ENCODE results near the gene TIMM10. TPM values are rescaled to one million over a fixed set of nuclear protein-coding genes. Genes with fewer than 3 reads are reported as not detected.

The TIMM10 gene
- total and polyA plus RNA-seq, 11 donors = 36.6 to 135 (median 46.4) TPM

DNA sequence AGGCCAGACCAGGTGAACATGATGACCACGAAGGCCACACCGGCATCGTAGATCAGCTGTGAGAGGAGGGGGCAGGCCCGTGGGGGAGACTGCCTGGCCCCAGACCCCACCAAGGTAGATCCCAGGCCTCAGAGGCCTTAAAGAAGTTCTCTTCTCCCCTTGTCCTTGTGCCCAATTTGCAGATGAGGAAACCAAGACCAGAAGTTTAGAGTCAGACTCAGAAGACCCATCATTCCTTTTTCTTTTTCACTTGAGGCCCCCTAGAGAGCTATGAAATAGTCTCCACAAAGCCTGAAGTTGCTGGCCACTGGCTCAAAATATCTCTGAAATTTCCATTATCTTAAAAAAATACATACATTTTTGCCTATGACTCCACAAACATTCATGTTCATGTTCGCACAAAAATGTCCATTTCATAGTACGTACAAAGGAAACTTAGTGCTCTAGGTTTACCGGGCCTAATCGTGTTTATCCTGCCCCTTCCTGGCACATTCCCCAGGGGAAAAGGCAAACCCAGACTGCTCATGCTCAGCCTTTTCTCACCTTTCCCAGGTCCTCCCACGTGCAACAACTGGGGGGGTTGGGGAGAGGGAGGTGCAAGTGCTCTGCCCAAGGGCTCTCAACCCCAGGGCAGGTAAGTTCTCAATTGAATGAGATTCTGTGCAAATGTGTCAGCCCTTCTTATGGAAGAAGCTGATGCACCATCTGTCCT is 34.3 kb downstream of the TIMM10 start:
- Histone ChIP-seq H3K9me3 (no peaks in the 10 kb centered on the region), H3K27ac (no peak overlapping the region), H3K4me3 (no peak overlapping the region), H3K4me1 (peaks cover 5 to 27% (median 19%) of the 10 kb centered on the region in 12 donors), H3K27me3 (no peaks in the 10 kb centered on the region), H3K36me3 (peaks cover 0 to 13% (median 3%) of the 10 kb centered on the region in 9 donors)
- ATAC-seq (no peak), DNase-seq (no peak)
- TF ChIP-seq POLR2A (IDR thresholded peaks at IDR 0.05) = no peak
- TF ChIP-seq, protein P1, sequence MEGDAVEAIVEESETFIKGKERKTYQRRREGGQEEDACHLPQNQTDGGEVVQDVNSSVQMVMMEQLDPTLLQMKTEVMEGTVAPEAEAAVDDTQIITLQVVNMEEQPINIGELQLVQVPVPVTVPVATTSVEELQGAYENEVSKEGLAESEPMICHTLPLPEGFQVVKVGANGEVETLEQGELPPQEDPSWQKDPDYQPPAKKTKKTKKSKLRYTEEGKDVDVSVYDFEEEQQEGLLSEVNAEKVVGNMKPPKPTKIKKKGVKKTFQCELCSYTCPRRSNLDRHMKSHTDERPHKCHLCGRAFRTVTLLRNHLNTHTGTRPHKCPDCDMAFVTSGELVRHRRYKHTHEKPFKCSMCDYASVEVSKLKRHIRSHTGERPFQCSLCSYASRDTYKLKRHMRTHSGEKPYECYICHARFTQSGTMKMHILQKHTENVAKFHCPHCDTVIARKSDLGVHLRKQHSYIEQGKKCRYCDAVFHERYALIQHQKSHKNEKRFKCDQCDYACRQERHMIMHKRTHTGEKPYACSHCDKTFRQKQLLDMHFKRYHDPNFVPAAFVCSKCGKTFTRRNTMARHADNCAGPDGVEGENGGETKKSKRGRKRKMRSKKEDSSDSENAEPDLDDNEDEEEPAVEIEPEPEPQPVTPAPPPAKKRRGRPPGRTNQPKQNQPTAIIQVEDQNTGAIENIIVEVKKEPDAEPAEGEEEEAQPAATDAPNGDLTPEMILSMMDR (IDR thresholded peaks at IDR 0.05) = no peak
- 80 to 87% (median 83%) methylated on average over 9 of the region's 9 CpGs for WGBS, 4 donors
- intact Hi-C loops (cut with DNase I) = loop anchor here in 1 of 10 donors (10.0 kb wide), 1 partner anchor 149 kb away; the partner anchor contains the start of gene YPEL4

DNA sequence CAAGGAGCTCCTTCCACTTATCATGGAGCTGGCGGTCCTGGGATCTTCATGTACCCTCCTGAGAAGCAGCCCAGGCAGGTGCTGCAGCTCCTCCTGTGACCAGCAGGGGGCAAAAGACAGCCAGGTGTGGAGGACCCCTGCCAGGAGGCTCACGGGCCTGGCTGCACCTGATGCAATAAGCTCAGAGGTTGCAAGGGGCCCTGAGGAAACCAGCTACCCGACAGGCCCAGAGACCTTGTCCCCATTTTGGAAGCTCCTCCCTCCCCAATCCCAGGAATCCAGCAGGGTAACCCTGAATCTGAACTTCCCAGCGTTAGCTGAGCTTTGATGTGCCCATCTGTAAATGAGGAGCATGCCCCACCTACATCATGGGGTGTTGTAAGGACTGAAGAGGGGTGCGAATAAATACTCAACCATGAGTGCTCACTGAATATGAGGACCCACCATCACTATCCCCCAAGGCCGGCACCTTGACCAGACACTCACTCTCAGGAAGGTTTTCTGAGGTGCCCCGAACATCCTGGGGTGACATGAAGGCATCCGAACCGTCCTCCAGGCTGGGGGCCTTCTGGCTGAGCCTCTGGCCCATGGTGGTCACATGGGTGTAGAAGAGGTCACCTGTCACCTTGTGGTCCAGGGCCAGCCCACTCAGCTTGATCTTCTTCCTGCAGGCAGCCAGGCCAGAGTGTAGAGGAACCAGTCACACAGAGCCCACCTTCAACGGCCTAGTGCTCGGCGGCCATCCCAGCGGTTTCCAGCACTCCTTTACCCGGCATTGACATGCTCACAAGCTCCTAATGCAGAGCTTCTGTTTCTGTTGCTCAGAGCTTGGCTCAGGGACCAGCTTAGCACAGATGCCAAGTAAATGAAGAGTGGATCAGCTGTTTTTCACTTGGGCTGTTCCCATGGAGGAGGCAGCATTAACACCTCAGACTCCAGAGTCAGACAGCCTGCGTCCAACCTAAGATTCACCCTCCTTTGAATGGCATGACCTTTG is 36.7 kb downstream of the TIMM10 start:
- Histone ChIP-seq H3K36me3 (peaks cover 0 to 35% (median 12%) of the 10 kb centered on the region in 9 donors), H3K27ac (no peak overlapping the region), H3K27me3 (no peaks in the 10 kb centered on the region), H3K9me3 (no peaks in the 10 kb centered on the region), H3K4me3 (no peak overlapping the region), H3K4me1 (peaks cover 0 to 5% (median 3%) of the 10 kb centered on the region in 12 donors)
- DNase-seq (peak; percentile 39 to 81 (median 53)), ATAC-seq (peak; percentile 52 to 65 (median 62))
- intact Hi-C loops (cut with DNase I) = loop anchor here in 9 of 10 donors (1.0 to 10.0 kb wide), 4 partner anchors 33 to 151 kb away; partner anchors contain the start of gene YPEL4 (in 1 of the 9)
- WGBS, 4 donors = 65 to 79% (median 75%) methylated on average over 8 to 15 of the region's 15 CpGs
- TF ChIP-seq POLR2A (IDR thresholded peaks at IDR 0.05) = no peak
- TF ChIP-seq, protein P1 (IDR thresholded peaks at IDR 0.05) = peak; percentile 76 to 92 (median 88)

DNA sequence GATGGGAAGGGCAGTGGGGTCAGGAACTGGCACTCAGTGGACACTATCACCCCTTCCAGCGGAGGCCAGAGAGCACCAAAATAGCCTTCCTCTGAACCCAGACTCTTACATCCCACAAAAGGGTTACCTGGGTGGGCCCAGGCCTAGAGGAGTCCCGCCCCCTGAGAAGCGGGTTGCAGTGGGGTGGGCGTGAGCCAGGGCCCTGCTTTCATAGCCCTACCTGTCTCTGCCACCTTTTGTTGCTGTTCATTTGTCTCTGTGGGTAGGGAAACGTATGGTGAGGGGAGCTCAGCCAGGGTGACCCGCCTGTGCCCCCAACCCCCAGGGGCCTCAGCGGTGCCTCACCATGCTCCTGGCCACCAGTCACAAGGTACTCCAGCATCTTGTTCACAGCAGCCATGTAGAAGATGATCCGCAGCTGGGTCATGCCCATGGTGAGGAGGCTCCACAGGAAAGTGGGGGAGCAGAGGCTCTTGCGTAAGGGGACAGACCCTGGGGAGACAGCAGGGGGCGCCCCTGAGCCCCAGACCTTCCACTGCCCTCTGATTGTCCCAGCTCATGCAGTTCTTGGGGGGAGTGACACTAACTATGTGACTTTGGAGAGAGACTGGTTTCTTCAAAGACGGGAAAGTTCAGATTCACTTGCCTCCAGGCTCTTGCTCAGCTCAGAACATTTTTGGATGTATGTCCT is 39.0 kb downstream of the TIMM10 start:
- Histone ChIP-seq H3K27ac (no peak overlapping the region), H3K9me3 (no peaks in the 10 kb centered on the region), H3K36me3 (peaks cover 0 to 47% (median 28%) of the 10 kb centered on the region in 9 donors), H3K4me1 (no peaks in the 10 kb centered on the region), H3K27me3 (no peaks in the 10 kb centered on the region), H3K4me3 (no peak overlapping the region)
- no peak for DNase-seq
- ATAC-seq = peak in 3 of 4 donors; percentile 33 to 69 (median 47)
- TF ChIP-seq POLR2A (IDR thresholded peaks at IDR 0.05) = no peak
- TF ChIP-seq, protein P1 (IDR thresholded peaks at IDR 0.05) = peak; percentile 48 to 71 (median 57)
- intact Hi-C loops (cut with DNase I) = loop anchor here in 7 of 10 donors (2.0 to 10.0 kb wide), 3 partner anchors 35 to 153 kb away; partner anchors contain the start of gene YPEL4 (in 1 of the 7)
- 82 to 97% (median 84%) methylated on average over 9 to 11 of the region's 11 CpGs for WGBS, 4 donors
